NT2/D1 (cell line): ENCODE measurements around the gene SPRR4.

Experiments used
- DNase-seq: peaks from one replicate; pipeline ENCODE4 v3.0.0-alpha.2; 2011; ENCODE audit warnings: low read depth, low spot score
- H3K27me3 ChIP-seq: 2 replicates; pipeline ENCODE4 v1.6.0; 2011; ENCODE audit warnings: mild to moderate bottlenecking; ENCODE audit not compliant: insufficient read length, insufficient read depth
- H3K36me3 ChIP-seq: 2 replicates; pipeline ENCODE4 v1.6.1; 2011; ENCODE audit warnings: mild to moderate bottlenecking, low read length, mixed read lengths; ENCODE audit not compliant: insufficient read depth, insufficient read length
- H3K4me1 ChIP-seq: 2 replicates; pipeline ENCODE4 v1.5.1; 2011; ENCODE audit not compliant: insufficient read depth, insufficient read length
- H3K4me3 ChIP-seq: 2 replicates; pipeline ENCODE4 v1.5.1; 2011; ENCODE audit warnings: low read depth; ENCODE audit not compliant: insufficient read length
- H3K9ac ChIP-seq: 2 replicates; pipeline ENCODE4 v1.6.0; 2011; ENCODE audit warnings: low read depth; ENCODE audit not compliant: insufficient read length
- H3K9me3 ChIP-seq: 2 replicates; pipeline ENCODE4 v1.5.1; 2011; ENCODE audit warnings: mild to moderate bottlenecking, low read length; ENCODE audit not compliant: insufficient read depth
- SUZ12 ChIP-seq: IDR thresholded peaks from 2 replicates; pipeline ENCODE4 v1.6.1; 2011; ENCODE audit not compliant: insufficient read length, insufficient read depth; ENCODE audit errors: extremely low read depth
- YY1 ChIP-seq: IDR thresholded peaks from 2 replicates; pipeline ENCODE4 v1.6.1; 2011; ENCODE audit not compliant: insufficient read length, insufficient read depth
- ZNF274 ChIP-seq: IDR thresholded peaks from 2 replicates; pipeline ENCODE4 v1.6.1; 2011; ENCODE audit warnings: mild to moderate bottlenecking, low read depth, low read length

The SPRR4 gene

GRCh38 chr1:152941037-152941711 lies 29.3 kb upstream of the SPRR4 start:
- H3K9me3 ChIP-seq = no peaks in the 10 kb centered on the region
- TF ChIP-seq ZNF274 (no peak), YY1 (no peak), SUZ12 (no peak)
- DNase-seq = no peak
- no peaks in the 10 kb centered on the region for H3K36me3 ChIP-seq
- H3K27me3 ChIP-seq = peaks cover 2% of the 10 kb centered on the region
- no peak overlapping the region for H3K4me3 ChIP-seq
- no peaks in the 10 kb centered on the region for H3K4me1 ChIP-seq
- no peak overlapping the region for H3K9ac ChIP-seq

GRCh38 chr1:152942161-152942560 lies 28.3 kb upstream of the SPRR4 start:
- no peak for DNase-seq
- H3K36me3 ChIP-seq = no peaks in the 10 kb centered on the region
- peaks cover 2% of the 10 kb centered on the region for H3K27me3 ChIP-seq
- no peak overlapping the region for H3K9ac ChIP-seq
- H3K4me1 ChIP-seq = no peaks in the 10 kb centered on the region
- no peak for TF ChIP-seq SUZ12
- H3K4me3 ChIP-seq = no peak overlapping the region
- H3K9me3 ChIP-seq = no peaks in the 10 kb centered on the region

- no peak for DNase-seq
- Histone ChIP-seq H3K4me3 (no peak overlapping the region), H3K4me1 (no peaks in the 10 kb centered on the region), H3K36me3 (no peaks in the 10 kb centered on the region), H3K9me3 (no peaks in the 10 kb centered on the region), H3K27me3 (no peaks in the 10 kb centered on the region), H3K9ac (no peak overlapping the region)
- TF ChIP-seq ZNF274 = no peak
- TF ChIP-seq YY1 = no peak
- TF ChIP-seq SUZ12 = no peak
Measured at GRCh38 chr1:152946248-152946647, 24.2 kb upstream of the SPRR4 start.

- DNase-seq = no peak
- no peak for TF ChIP-seq YY1
- TF ChIP-seq SUZ12 = no peak
- TF ChIP-seq ZNF274 = no peak
- Histone ChIP-seq H3K27me3 (no peaks in the 10 kb centered on the region), H3K36me3 (no peaks in the 10 kb centered on the region), H3K4me1 (peaks cover 1% of the 10 kb centered on the region), H3K9me3 (no peaks in the 10 kb centered on the region), H3K4me3 (no peak within 1 kb of the TSS), H3K9ac (no peak within 1 kb of the TSS)
Measured at GRCh38 chr1:152946651-152947256, 23.7 kb upstream of the SPRR4 start, which contains the start of gene SPRR5. Gene SPRR5, plus strand, starts transcription at chr1:152947206. Its CDS starts 1,349 bp downstream, at chr1:152948555.

GRCh38 chr1:152951711-152952110 lies 18.7 kb upstream of the SPRR4 start:
- no peak for TF ChIP-seq SUZ12
- TF ChIP-seq ZNF274 = no peak
- no peak for TF ChIP-seq YY1
- no peaks in the 10 kb centered on the region for H3K9me3 ChIP-seq
- no peak overlapping the region for H3K9ac ChIP-seq
- no peaks in the 10 kb centered on the region for H3K36me3 ChIP-seq
- no peak for DNase-seq
- H3K27me3 ChIP-seq = no peaks in the 10 kb centered on the region
- H3K4me3 ChIP-seq = no peak overlapping the region
- peaks cover 2% of the 10 kb centered on the region for H3K4me1 ChIP-seq

GRCh38 chr1:152953761-152954160 lies 16.7 kb upstream of the SPRR4 start:
- Histone ChIP-seq H3K27me3 (no peaks in the 10 kb centered on the region), H3K36me3 (no peaks in the 10 kb centered on the region), H3K9me3 (no peaks in the 10 kb centered on the region), H3K9ac (no peak overlapping the region), H3K4me3 (no peak overlapping the region), H3K4me1 (peaks cover 2% of the 10 kb centered on the region)
- no peak for DNase-seq
- TF ChIP-seq YY1 (no peak), ZNF274 (no peak), SUZ12 (no peak)

GRCh38 chr1:152954436-152954835 lies 16.0 kb upstream of the SPRR4 start:
- Histone ChIP-seq H3K4me1 (peaks cover 2% of the 10 kb centered on the region), H3K36me3 (no peaks in the 10 kb centered on the region), H3K9ac (no peak overlapping the region), H3K27me3 (no peaks in the 10 kb centered on the region), H3K9me3 (no peaks in the 10 kb centered on the region), H3K4me3 (no peak overlapping the region)
- DNase-seq = no peak
- TF ChIP-seq ZNF274 (no peak), SUZ12 (no peak), YY1 (no peak)
